CD8-positive, alpha-beta memory T cell (primary cell): ENCODE measurements around the gene ZNF418. TPM values are rescaled to one million over a fixed set of nuclear protein-coding genes. Genes with fewer than 3 reads are reported as not detected.
"Not testable (repeated sequence)": the region's sequence is repeated elsewhere in the genome, so short reads cannot be mapped to it uniquely, and the experiment has no call there.

Experiments
- CTCF ChIA-PET: fragments of 350-600 bp; sonication (Branson Sonifier 250); formaldehyde crosslinking; loops from one replicate; lab custom pipeline; 2021; ENCODE audit warnings: antibody characterized with exemption; lab: Charles Lee
- POLR2A ChIA-PET: fragments of 350-600 bp; sonication (Branson Sonifier 250); formaldehyde crosslinking; loops from one replicate; lab custom pipeline; 2021; ENCODE audit warnings: antibody characterized with exemption; lab: Charles Lee
- DNase-seq, 5 donors: peaks; one replicate each; pipeline versions ENCODE4 v3.0.0 to v3.0.0-alpha.2; 2020 to 2022; ENCODE audit warnings: mixed read lengths in 1 of 5
- H3K27ac ChIP-seq: one replicate; pipeline ENCODE4 v1.7.0; 2013; ENCODE audit warnings: low read depth, mild to moderate bottlenecking, low read length, moderate library complexity
- H3K27me3 ChIP-seq: 2 replicates; pipeline ENCODE4 v1.7.0; 2013; ENCODE audit warnings: low read length, mild to moderate bottlenecking; ENCODE audit not compliant: insufficient read depth, poor library complexity, severe bottlenecking
- H3K36me3 ChIP-seq: 2 replicates; pipeline ENCODE4 v1.7.0; 2013; ENCODE audit warnings: mild to moderate bottlenecking, low read length, moderate library complexity; ENCODE audit not compliant: insufficient read depth
- H3K4me1 ChIP-seq: 2 replicates; pipeline ENCODE4 v1.7.0; 2013; ENCODE audit warnings: mild to moderate bottlenecking, low read length, moderate library complexity; ENCODE audit not compliant: insufficient read depth
- H3K4me3 ChIP-seq: 2 replicates; pipeline ENCODE4 v1.7.0; 2013; ENCODE audit warnings: mild to moderate bottlenecking, low read length
- H3K9me3 ChIP-seq: 2 replicates; pipeline ENCODE4 v1.7.0; 2013; ENCODE audit warnings: mild to moderate bottlenecking, low read length
- H3K27ac Mint-ChIP-seq, 8 donors: one replicate each; pipeline ENCODE4 v1.8.0; 2020 to 2021; ENCODE audit warnings: mixed read lengths in 8 of 8, mild to moderate bottlenecking in 6 of 8, inconsistent platforms in 3 of 8, moderate library complexity in 3 of 8
- H3K27me3 Mint-ChIP-seq, 2 donors: one replicate each; pipeline ENCODE4 v1.8.0; 2020 to 2021; ENCODE audit warnings: mixed read lengths in 2 of 2, mild to moderate bottlenecking in 1 of 2, moderate library complexity in 1 of 2
- H3K36me3 Mint-ChIP-seq, 3 donors: one replicate each; pipeline ENCODE4 v1.8.0; 2020 to 2021; ENCODE audit warnings: mixed read lengths in 3 of 3, inconsistent platforms in 1 of 3, mild to moderate bottlenecking in 1 of 3
- H3K4me1 Mint-ChIP-seq, 3 donors: one replicate each; pipeline ENCODE4 v1.8.0; 2020 to 2021; ENCODE audit warnings: mixed read lengths in 3 of 3, inconsistent platforms in 1 of 3, mild to moderate bottlenecking in 1 of 3
- H3K4me3 Mint-ChIP-seq, 7 donors: one replicate each; pipeline ENCODE4 v1.8.0; 2020 to 2021; ENCODE audit warnings: mixed read lengths in 7 of 7, mild to moderate bottlenecking in 6 of 7, moderate library complexity in 4 of 7, inconsistent platforms in 2 of 7
- H3K9me3 Mint-ChIP-seq, 5 donors: one replicate each; pipeline ENCODE4 v1.8.0; 2020 to 2022; ENCODE audit warnings: mixed read lengths in 5 of 5, mild to moderate bottlenecking in 3 of 5, moderate library complexity in 2 of 5, inconsistent platforms in 1 of 5
- polyA plus RNA-seq: library from polyadenylated mRNA; unstranded; fragments of 300-500 nt; fragmentation: Illumina TruSeq; gene quantifications from one replicate; pipeline ENCODE4 v1.2.3, GENCODE V29; 2021
- total RNA-seq, 2 experiments: library from RNA; stranded (reverse); gene quantifications; one replicate each; pipeline ENCODE4 v1.2.3, GENCODE V29; 2021

Gene ZNF418
- total and polyA plus RNA-seq, 3 experiments from 2014 or later = 3.3 to 6.7 (median 5.1) TPM

GRCh38 chr19:57916168-57916995 lies 18.8 kb downstream of the ZNF418 start, which contains the start of gene ZNF417:
Gene ZNF417, minus strand, starts transcription at chr19:57916592. Its CDS starts 181 bp downstream, at chr19:57916411.
- H3K27ac Mint-ChIP-seq = peak within 1 kb of the TSS; percentile 87 to 98 (median 97)
- H3K4me3 Mint-ChIP-seq = peak within 1 kb of the TSS; percentile 92 to 99 (median 96)
- H3K4me3 ChIP-seq = peak within 1 kb of the TSS; percentile 75
- H3K9me3 Mint-ChIP-seq = peaks cover 0 to 60% (median 22%) of the 10 kb centered on the region in 5 donors
- H3K27ac ChIP-seq = peak within 1 kb of the TSS; percentile 84
- peaks cover 19% of the 10 kb centered on the region for H3K36me3 ChIP-seq
- not testable (repeated sequence) for H3K27me3 ChIP-seq, H3K27me3 Mint-ChIP-seq, H3K9me3 ChIP-seq
- ChIA-PET CTCF (interaction anchor here (1.3 kb wide), 1 partner anchor 98 kb away, joined by 4 read pairs; no protein-coding TSS in a partner anchor), POLR2A (interaction anchor here (0.5 to 1.6 kb wide), 13 partner anchors 14 to 523 kb away, joined by 3 to 8 read pairs (median 3); partner anchors contain the start of genes ZNF132, ZNF134, ZNF274 and ZNF418)
- H3K4me1 ChIP-seq = peaks cover 17% of the 10 kb centered on the region
- H3K36me3 Mint-ChIP-seq = peaks cover 26 to 63% (median 52%) of the 10 kb centered on the region in 3 donors
- peak; percentile 80 to 94 (median 88) for DNase-seq
- H3K4me1 Mint-ChIP-seq = peaks cover 34 to 48% (median 42%) of the 10 kb centered on the region in 3 donors

GRCh38 chr19:57914531-57914930 lies 20.7 kb downstream of the ZNF418 start:
- Mint-ChIP-seq H3K9me3 (peaks cover 0 to 69% (median 31%) of the 10 kb centered on the region in 5 donors), H3K4me3 (peak overlapping the region; percentile 92 to 99 (median 96)), H3K4me1 (peaks cover 35 to 51% (median 48%) of the 10 kb centered on the region in 3 donors), H3K36me3 (peaks cover 35 to 69% (median 59%) of the 10 kb centered on the region in 3 donors), H3K27me3 (no peaks in the 10 kb centered on the region), H3K27ac (peak overlapping the region in 7 of 8 donors; percentile 7 to 98 (median 50))
- Histone ChIP-seq H3K27me3 (no peaks in the 10 kb centered on the region), H3K4me3 (peak overlapping the region; percentile 17), H3K27ac (no peak overlapping the region), H3K36me3 (peaks cover 28% of the 10 kb centered on the region), H3K4me1 (peaks cover 17% of the 10 kb centered on the region), H3K9me3 (no peaks in the 10 kb centered on the region)
- ChIA-PET POLR2A (interaction anchor here (0.6 to 0.7 kb wide), 2 partner anchors 26 to 494 kb away, joined by 3 to 5 read pairs; partner anchors contain the start of gene ZNF584), CTCF (interaction anchor here (0.9 kb wide), 1 partner anchor 26 kb away, joined by 3 read pairs; no protein-coding TSS in a partner anchor)
- DNase-seq = no peak

GRCh38 chr19:57907394-57907793 lies 27.8 kb downstream of the ZNF418 start:
- Histone ChIP-seq H3K27me3 (no peaks in the 10 kb centered on the region), H3K9me3 (peaks cover 17% of the 10 kb centered on the region), H3K4me3 (no peak overlapping the region), H3K36me3 (peaks cover 18% of the 10 kb centered on the region), H3K27ac (no peak overlapping the region), H3K4me1 (no peaks in the 10 kb centered on the region)
- Mint-ChIP-seq H3K27ac (peak overlapping the region in 1 of 8 donors; percentile 52), H3K36me3 (peaks cover 28 to 65% (median 53%) of the 10 kb centered on the region in 3 donors), H3K9me3 (peaks cover 0 to 85% (median 32%) of the 10 kb centered on the region in 5 donors), H3K27me3 (no peaks in the 10 kb centered on the region), H3K4me3 (no peak overlapping the region), H3K4me1 (peaks cover 9 to 24% (median 18%) of the 10 kb centered on the region in 3 donors)
- DNase-seq = no peak
- ChIA-PET POLR2A (no interaction called here), CTCF (no interaction called here)

- Mint-ChIP-seq H3K36me3 (peaks cover 10 to 47% (median 34%) of the 10 kb centered on the region in 3 donors), H3K4me3 (no peak overlapping the region), H3K27me3 (peaks cover 0 to 1% of the 10 kb centered on the region in 2 donors), H3K4me1 (peaks cover 3 to 11% (median 6%) of the 10 kb centered on the region in 3 donors), H3K27ac (no peak overlapping the region), H3K9me3 (peaks cover 0 to 84% (median 19%) of the 10 kb centered on the region in 5 donors)
- Histone ChIP-seq H3K27me3 (no peaks in the 10 kb centered on the region), H3K9me3 (peaks cover 17% of the 10 kb centered on the region), H3K4me3 (no peak overlapping the region), H3K36me3 (no peaks in the 10 kb centered on the region), H3K27ac (no peak overlapping the region), H3K4me1 (no peaks in the 10 kb centered on the region)
- DNase-seq = no peak
- POLR2A ChIA-PET = no interaction called here
- CTCF ChIA-PET = interaction anchor here (1.2 kb wide), 1 partner anchor 9 kb away, joined by 3 read pairs; no protein-coding TSS in a partner anchor
Observed at GRCh38 chr19:57905258-57905657, 29.9 kb downstream of the ZNF418 start.

GRCh38 chr19:57903618-57904184 lies 31.5 kb downstream of the ZNF418 start:
- H3K36me3 Mint-ChIP-seq = peaks cover 10 to 39% (median 24%) of the 10 kb centered on the region in 3 donors
- Histone ChIP-seq H3K9me3 (peaks cover 17% of the 10 kb centered on the region), H3K36me3 (no peaks in the 10 kb centered on the region), H3K4me3 (no peak overlapping the region), H3K4me1 (no peaks in the 10 kb centered on the region), H3K27ac (no peak overlapping the region), H3K27me3 (no peaks in the 10 kb centered on the region)
- no peak for DNase-seq
- peaks cover 3 to 11% (median 6%) of the 10 kb centered on the region in 3 donors for H3K4me1 Mint-ChIP-seq
- H3K4me3 Mint-ChIP-seq = no peak overlapping the region
- H3K27ac Mint-ChIP-seq = peak overlapping the region in 1 of 8 donors; percentile 27
- peaks cover 0 to 82% (median 17%) of the 10 kb centered on the region in 5 donors for H3K9me3 Mint-ChIP-seq
- ChIA-PET CTCF (no interaction called here), POLR2A (no interaction called here)
- peaks cover 0 to 1% of the 10 kb centered on the region in 2 donors for H3K27me3 Mint-ChIP-seq

GRCh38 chr19:57900311-57900710 lies 34.9 kb downstream of the ZNF418 start:
- Mint-ChIP-seq H3K9me3 (peaks cover 0 to 80% (median 7%) of the 10 kb centered on the region in 5 donors), H3K27ac (no peak overlapping the region), H3K4me1 (peaks cover 3 to 11% (median 6%) of the 10 kb centered on the region in 3 donors), H3K27me3 (peaks cover 0 to 1% of the 10 kb centered on the region in 2 donors), H3K4me3 (no peak overlapping the region), H3K36me3 (peaks cover 0 to 28% (median 3%) of the 10 kb centered on the region in 3 donors)
- no peak for DNase-seq
- Histone ChIP-seq H3K9me3 (no peaks in the 10 kb centered on the region), H3K27ac (no peak overlapping the region), H3K27me3 (no peaks in the 10 kb centered on the region), H3K4me1 (no peaks in the 10 kb centered on the region), H3K36me3 (no peaks in the 10 kb centered on the region), H3K4me3 (no peak overlapping the region)
- CTCF ChIA-PET = no interaction called here
- POLR2A ChIA-PET = no interaction called here

- H3K4me3 ChIP-seq, H3K36me3 ChIP-seq, H3K27ac ChIP-seq, H3K4me1 ChIP-seq, CTCF ChIA-PET, DNase-seq, H3K27me3 Mint-ChIP-seq, H3K27me3 ChIP-seq, POLR2A ChIA-PET, H3K9me3 ChIP-seq, H3K4me3 Mint-ChIP-seq: not testable (repeated sequence)
- peaks cover 27 to 28% (median 28%) of the 10 kb centered on the region in 3 donors for H3K4me1 Mint-ChIP-seq
- peaks cover 13 to 55% (median 21%) of the 10 kb centered on the region in 3 donors for H3K36me3 Mint-ChIP-seq
- peaks cover 0 to 59% (median 34%) of the 10 kb centered on the region in 5 donors for H3K9me3 Mint-ChIP-seq
- peak overlapping the region in 1 of 8 donors; percentile 17 for H3K27ac Mint-ChIP-seq
Observed at GRCh38 chr19:57890706-57891105, 44.5 kb downstream of the ZNF418 start.
